Measurements from ENCODE around the gene HCN2. TPM values are rescaled to one million over a fixed set of nuclear protein-coding genes. Genes with fewer than 3 reads are reported as not detected.

HCN2 gene
- total and polyA plus RNA-seq, 2 of the 8 experiments (the other 6 are each of a cell fraction or from before 2014, with no cell fraction given) = 1.0 to 4.0 TPM

GRCh38 chr19:555474-555808 lies 34.2 kb upstream of the HCN2 start:
- H3K36me3 ChIP-seq (ENCODE audit: control insufficient read depth in 2 of 4, insufficient read depth in 4 of 4, low read length in 3 of 4) = no peaks in the 10 kb centered on the region
- no peak overlapping the region for H4K5ac ChIP-seq (ENCODE audit: insufficient read length, low read depth, low read length)
- no peak overlapping the region for H3K4me2 ChIP-seq (ENCODE audit: insufficient read depth in 1 of 2, low read depth in 2 of 2, low read length in 2 of 2)
- H3K23me2 ChIP-seq (ENCODE audit: low read depth, low read length) = no peaks in the 10 kb centered on the region; the same call in 1 of the 2 replicates
- H3K79me1 ChIP-seq (ENCODE audit: low read depth, low read length) = no peaks in the 10 kb centered on the region
- no peaks in the 10 kb centered on the region for H3K9me3 ChIP-seq (ENCODE audit: insufficient read depth in 2 of 2, low read depth in 1 of 2, low read length in 1 of 2)
- DNase-seq (ENCODE audit: low read depth in 1 of 2, low spot score in 2 of 2) = no peak
- H3K18ac ChIP-seq (ENCODE audit: extremely low read depth, low read length) = no peak overlapping the region
- H2AFZ ChIP-seq (ENCODE audit: low read length) = no peak overlapping the region
- H3K4me3 ChIP-seq (ENCODE audit: extremely low read depth in 1 of 4, insufficient read depth in 2 of 4, low read depth in 3 of 4, low read length in 4 of 4) = no peak overlapping the region
- peaks cover 0 to 3% (median under 1%) of the 10 kb centered on the region in 4 experiments; a peak in 4 of 7 replicates for H3K4me1 ChIP-seq (replicated peaks in 1 of 4; ENCODE audit: control insufficient read depth in 3 of 4, insufficient read depth in 4 of 4, low read length in 3 of 4)
- WGBS, 2 experiments (ENCODE audit: extremely low coverage in 1 of 2, insufficient coverage in 1 of 2, insufficient read length in 1 of 2, insufficient replicate concordance in 2 of 2, low coverage in 1 of 2, low lambda C conversion rate in 2 of 2, missing lambda C conversion rate in 1 of 2) = 92% methylated on average over 11 of the region's 14 CpGs; no CpG with 5 or more reads in 1 of the 2 experiments
- H3K9ac ChIP-seq (replicated peaks in 1 of 4; ENCODE audit: extremely low read depth in 1 of 4, low read depth in 3 of 4, low read length in 3 of 4) = no peak overlapping the region
- H2BK120ac ChIP-seq (replicated peaks; ENCODE audit: low read depth, low read length) = no peak overlapping the region
- H3K23ac ChIP-seq (ENCODE audit: insufficient read length) = no peak overlapping the region
- no peak overlapping the region for H2AK5ac ChIP-seq (ENCODE audit: low read depth, low read length)
- no peak overlapping the region for H2BK20ac ChIP-seq (ENCODE audit: low read length)
- H3K56ac ChIP-seq (replicated peaks; ENCODE audit: insufficient read length, low read depth, low read length) = no peak overlapping the region
- FAIRE-seq = no peak
- no peak overlapping the region for H2BK15ac ChIP-seq (ENCODE audit: low read length)
- no peak overlapping the region; the same call in 1 of the 2 replicates for H4K8ac ChIP-seq (ENCODE audit: extremely low read depth, insufficient read depth, low read length)
- H4K20me1 ChIP-seq (replicated peaks in 1 of 2; ENCODE audit: control insufficient read depth in 1 of 2, insufficient read depth in 2 of 2, low read length in 2 of 2) = peaks cover 0 to 2% of the 10 kb centered on the region in 2 experiments
- H3K27me3 ChIP-seq (replicated peaks in 1 of 4; ENCODE audit: control insufficient read depth in 3 of 4, extremely low read depth in 1 of 4, insufficient read depth in 3 of 4, low read length in 3 of 4) = no peaks in the 10 kb centered on the region
- ChIA-PET CTCF (ENCODE audit: partially characterized antibody) (interaction anchor here (0.7 to 2.4 kb wide), 4 partner anchors 29 to 268 kb away, joined by 3 to 6 read pairs (median 3); no protein-coding TSS in a partner anchor), POLR2A (ENCODE audit: partially characterized antibody) (interaction anchor here (1.0 to 7.1 kb wide), 5 partner anchors 13 to 29 kb away, joined by 4 to 38 read pairs (median 6); partner anchors contain the start of gene CDC34)
- no peaks in the 10 kb centered on the region for H3K79me2 ChIP-seq (ENCODE audit: control insufficient read depth in 1 of 2, insufficient read depth in 2 of 2, low read length in 2 of 2)
- H3K27ac ChIP-seq (ENCODE audit: low read depth, low read length) = no peak overlapping the region
- no peak overlapping the region for H3K4ac ChIP-seq (replicated peaks; ENCODE audit: insufficient read length, low read depth, low read length)
- H4K91ac ChIP-seq (replicated peaks; ENCODE audit: insufficient read length, low read length) = no peak overlapping the region
- no peak overlapping the region for H2BK12ac ChIP-seq (ENCODE audit: low read depth, low read length)
- no peak overlapping the region for H2BK5ac ChIP-seq (ENCODE audit: low read depth, low read length)
- no peak overlapping the region for H3K14ac ChIP-seq (ENCODE audit: insufficient read length)
- TF ChIP-seq SP1 (IDR thresholded peaks at IDR 0.05; ENCODE audit: low read depth, low read length) (no peak), CHD2 (IDR thresholded peaks at IDR 0.05; ENCODE audit: low read length) (no peak), CTCF (IDR thresholded peaks at IDR 0.05; ENCODE audit: control extremely low read depth in 1 of 3, insufficient read depth in 1 of 3, low read depth in 1 of 3, low read length in 3 of 3) (no peak), ATF3 (IDR thresholded peaks at IDR 0.05; ENCODE audit: insufficient read depth, low read depth, low read length) (no peak), USF2 (IDR thresholded peaks at IDR 0.05; ENCODE audit: low read length) (no peak), ATF2 (IDR thresholded peaks at IDR 0.05; ENCODE audit: low read length) (no peak), NANOG (IDR thresholded peaks at IDR 0.05; ENCODE audit: insufficient read depth, low read depth, low read length, poor library complexity, severe bottlenecking) (no peak)
